ENCODE data around the gene EEF1B2. TPM values are rescaled to one million over a fixed set of nuclear protein-coding genes. Genes with fewer than 3 reads are reported as not detected.

Gene EEF1B2
- total RNA-seq, 1 donor: 477 TPM

DNA sequence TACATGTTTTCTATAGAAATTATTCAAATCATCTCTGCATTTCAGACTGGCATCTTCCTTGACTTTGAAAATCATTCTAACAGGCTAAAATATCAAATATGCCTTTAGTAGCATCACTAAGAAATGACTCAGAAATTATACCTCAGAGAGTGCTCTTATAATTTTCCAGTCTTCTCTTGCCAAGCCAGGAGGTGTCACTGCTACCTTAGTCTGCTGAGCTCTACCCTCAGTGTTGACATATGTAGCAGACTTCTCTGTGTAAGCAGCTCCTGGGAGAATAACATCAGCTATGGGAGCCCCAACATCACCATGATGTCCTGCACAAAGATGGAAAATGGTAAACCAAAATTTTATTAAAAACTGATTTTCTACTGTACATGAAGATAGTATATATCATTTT, 32.0 kb upstream of the EEF1B2 start:
- no peak for DNase-seq (ENCODE audit: low read depth)
- no peak overlapping the region for H3K4me3 ChIP-seq (ENCODE audit: low read depth, low read length)

DNA sequence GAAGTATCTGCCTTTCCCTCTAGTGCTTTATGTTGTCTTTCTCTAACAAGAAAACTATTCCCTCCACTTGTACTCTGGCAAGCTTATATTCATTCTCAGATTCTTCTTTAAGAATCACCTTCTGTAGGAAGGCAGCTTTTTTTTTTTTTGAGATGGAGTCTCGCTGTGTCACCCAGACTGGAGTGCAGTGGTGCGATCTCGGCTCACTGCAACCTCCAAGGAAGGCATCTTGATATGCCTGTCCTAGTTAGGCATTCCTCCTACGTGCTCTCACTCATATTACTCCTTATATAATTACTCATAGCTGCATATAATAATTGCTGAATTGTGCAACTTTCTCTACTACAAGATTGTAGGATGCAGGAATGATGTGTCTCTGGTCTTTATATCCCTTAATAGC, 16.2 kb upstream of the EEF1B2 start:
- no peak for DNase-seq (ENCODE audit: low read depth)
- H3K4me3 ChIP-seq (ENCODE audit: low read depth, low read length): no peak overlapping the region
- TF ChIP-seq, protein P1, sequence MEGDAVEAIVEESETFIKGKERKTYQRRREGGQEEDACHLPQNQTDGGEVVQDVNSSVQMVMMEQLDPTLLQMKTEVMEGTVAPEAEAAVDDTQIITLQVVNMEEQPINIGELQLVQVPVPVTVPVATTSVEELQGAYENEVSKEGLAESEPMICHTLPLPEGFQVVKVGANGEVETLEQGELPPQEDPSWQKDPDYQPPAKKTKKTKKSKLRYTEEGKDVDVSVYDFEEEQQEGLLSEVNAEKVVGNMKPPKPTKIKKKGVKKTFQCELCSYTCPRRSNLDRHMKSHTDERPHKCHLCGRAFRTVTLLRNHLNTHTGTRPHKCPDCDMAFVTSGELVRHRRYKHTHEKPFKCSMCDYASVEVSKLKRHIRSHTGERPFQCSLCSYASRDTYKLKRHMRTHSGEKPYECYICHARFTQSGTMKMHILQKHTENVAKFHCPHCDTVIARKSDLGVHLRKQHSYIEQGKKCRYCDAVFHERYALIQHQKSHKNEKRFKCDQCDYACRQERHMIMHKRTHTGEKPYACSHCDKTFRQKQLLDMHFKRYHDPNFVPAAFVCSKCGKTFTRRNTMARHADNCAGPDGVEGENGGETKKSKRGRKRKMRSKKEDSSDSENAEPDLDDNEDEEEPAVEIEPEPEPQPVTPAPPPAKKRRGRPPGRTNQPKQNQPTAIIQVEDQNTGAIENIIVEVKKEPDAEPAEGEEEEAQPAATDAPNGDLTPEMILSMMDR (IDR thresholded peaks at IDR 0.05; ENCODE audit: insufficient read depth, low read depth, low read length): no peak

More for the DNA sequence above, 32.0 kb upstream of the EEF1B2 start:
- TF ChIP-seq, protein P1 (IDR thresholded peaks at IDR 0.05; ENCODE audit: insufficient read depth, low read depth, low read length): no peak

DNA sequence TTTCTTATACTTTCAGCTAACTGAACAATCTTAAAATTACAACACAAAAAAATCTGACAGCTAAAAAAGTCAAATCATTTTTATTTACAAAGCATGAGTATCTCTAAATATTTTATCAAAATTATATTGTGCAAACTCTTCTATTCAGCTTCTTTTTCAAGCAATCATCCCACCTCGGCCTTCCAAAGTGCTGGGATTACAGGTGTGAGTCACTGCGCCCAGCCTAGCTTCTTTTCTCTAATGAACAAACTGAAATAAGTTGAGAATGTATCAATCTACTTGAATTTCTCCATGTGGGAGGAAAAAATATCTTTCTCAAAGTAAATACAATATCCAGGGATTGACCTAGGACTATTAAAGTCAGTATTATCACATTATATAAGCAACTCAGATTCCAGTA, 15.3 kb upstream of the EEF1B2 start:
- no peak for DNase-seq (ENCODE audit: low read depth)
- H3K4me3 ChIP-seq (ENCODE audit: low read depth, low read length): no peak overlapping the region
- TF ChIP-seq, protein P1 (IDR thresholded peaks at IDR 0.05; ENCODE audit: insufficient read depth, low read depth, low read length): no peak

DNA sequence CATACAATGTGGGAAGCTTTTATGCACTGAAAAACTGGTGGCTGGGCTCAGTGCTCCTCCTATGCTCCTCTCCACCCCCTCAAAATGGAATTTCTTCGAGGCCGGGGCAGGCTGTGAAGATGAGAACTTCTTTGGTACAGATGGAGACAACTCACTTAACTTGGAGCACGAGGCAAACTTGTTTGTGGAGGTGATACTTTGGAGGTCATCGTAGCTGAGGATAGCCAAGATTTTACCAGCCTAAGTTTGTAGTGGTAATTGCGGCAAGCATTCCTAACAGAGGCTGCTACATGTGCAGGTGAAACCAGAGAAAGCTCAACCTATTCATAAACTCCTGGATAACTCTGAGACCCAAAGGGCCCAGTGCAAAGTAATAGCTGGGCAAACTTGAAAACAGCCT, 14.0 kb upstream of the EEF1B2 start:
- no peak for DNase-seq (ENCODE audit: low read depth)
- TF ChIP-seq, protein P1 (IDR thresholded peaks at IDR 0.05; ENCODE audit: insufficient read depth, low read depth, low read length): no peak
- no peak overlapping the region for H3K4me3 ChIP-seq (ENCODE audit: low read depth, low read length)

DNA sequence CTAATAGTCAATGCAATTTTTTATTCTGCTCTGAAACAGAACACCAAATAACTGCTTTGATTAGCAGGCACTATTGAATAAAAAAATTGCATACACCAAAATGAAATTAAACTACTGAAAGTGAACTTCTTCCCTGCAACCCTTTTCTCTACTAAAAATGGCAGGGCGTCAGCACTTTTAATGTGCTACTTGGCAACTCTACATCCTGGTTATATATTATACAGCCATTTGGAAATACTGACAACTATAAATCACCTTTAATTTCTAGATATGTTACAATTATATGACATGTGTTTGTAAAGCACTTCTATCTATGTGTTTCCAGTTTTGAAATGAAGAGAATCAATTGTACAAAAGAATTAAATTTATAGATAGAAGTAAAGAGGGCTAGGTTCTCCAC, 10.4 kb upstream of the EEF1B2 start:
- TF ChIP-seq, protein P1 (IDR thresholded peaks at IDR 0.05; ENCODE audit: insufficient read depth, low read depth, low read length): no peak
- H3K4me3 ChIP-seq (ENCODE audit: low read depth, low read length): no peak overlapping the region
- DNase-seq (ENCODE audit: low read depth): no peak

DNA sequence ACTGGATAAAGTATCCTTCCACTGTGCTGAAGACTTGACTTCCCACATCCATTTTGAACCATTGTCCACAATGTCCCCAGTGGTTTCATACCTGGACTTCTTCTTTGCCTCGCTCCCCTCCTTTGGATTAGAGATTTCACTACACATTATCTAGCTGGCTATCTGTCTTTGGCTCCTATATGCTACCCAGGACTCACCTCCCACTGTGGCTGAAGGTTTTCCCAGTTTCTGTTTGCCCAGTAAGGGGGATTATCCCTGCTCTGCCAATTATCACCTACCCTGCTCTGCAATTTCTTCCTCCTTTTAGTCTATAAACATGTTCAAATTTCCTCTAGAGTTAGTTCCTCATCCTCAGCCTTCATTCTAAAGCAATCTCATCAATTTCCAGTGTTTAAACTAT, 9.5 kb upstream of the EEF1B2 start:
- TF ChIP-seq, protein P1 (IDR thresholded peaks at IDR 0.05; ENCODE audit: insufficient read depth, low read depth, low read length): no peak
- no peak overlapping the region for H3K4me3 ChIP-seq (ENCODE audit: low read depth, low read length)
- DNase-seq (ENCODE audit: low read depth): no peak

DNA sequence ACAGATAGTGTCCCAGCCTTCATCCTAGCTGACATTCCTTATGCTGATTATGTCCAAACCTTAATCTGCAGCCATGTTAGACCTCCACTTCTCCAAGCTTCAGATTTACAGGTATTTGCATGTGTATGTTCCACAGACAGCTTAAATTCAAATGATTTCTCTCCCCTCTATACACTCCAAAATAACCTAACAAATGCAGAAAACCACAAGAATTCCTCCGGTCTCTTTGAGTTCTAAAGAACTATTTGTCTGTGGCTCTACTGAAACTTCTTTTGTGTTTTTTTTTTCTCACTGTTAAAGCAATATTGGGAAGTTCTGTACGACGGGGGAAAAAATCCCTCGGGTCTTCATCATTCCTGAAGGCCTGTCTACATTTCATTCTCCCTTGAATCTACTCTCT, 9.1 kb upstream of the EEF1B2 start:
- no peak for DNase-seq (ENCODE audit: low read depth)
- H3K4me3 ChIP-seq (ENCODE audit: low read depth, low read length): no peak overlapping the region
- TF ChIP-seq, protein P1 (IDR thresholded peaks at IDR 0.05; ENCODE audit: insufficient read depth, low read depth, low read length): no peak
